ENCODE results near the gene S100A14.

Gene S100A14

GRCh38 chr1:153569465-153569864 lies 46.7 kb downstream of the S100A14 start:
- Histone ChIP-seq H2AFZ (ENCODE audit: low read depth, low read length) (peak overlapping the region; percentile 40; the same call in 1 of the 2 replicates), H3K4me1 (ENCODE audit: low read length) (peaks cover 55% of the 10 kb centered on the region), H3K27ac (ENCODE audit: low read length) (no peak overlapping the region)

GRCh38 chr1:153568367-153569099 lies 47.6 kb downstream of the S100A14 start:
- Histone ChIP-seq H3K4me1 (ENCODE audit: low read length) (peaks cover 54% of the 10 kb centered on the region), H3K27me3 (ENCODE audit: low read depth, low read length) (0 out of 2 replicates have a peak, but pooled peaks cover 5% of the 10 kb centered on the region), H3K9me3 (ENCODE audit: insufficient read depth, low read length) (no peaks in the 10 kb centered on the region), H3K4me3 (ENCODE audit: low read length) (peak overlapping the region; percentile 73), H3K9ac (ENCODE audit: low read length) (peak overlapping the region; percentile 58), H2AFZ (ENCODE audit: low read depth, low read length) (peak overlapping the region; percentile 99), H3K27ac (ENCODE audit: low read length) (no peak overlapping the region), H3K79me2 (ENCODE audit: low read length) (no peaks in the 10 kb centered on the region), H4K20me1 (ENCODE audit: insufficient read depth, low read length) (no peaks in the 10 kb centered on the region), H3K36me3 (replicated peaks; ENCODE audit: low read depth, low read length) (no peaks in the 10 kb centered on the region), H3K4me2 (ENCODE audit: low read length) (peak overlapping the region; percentile 89)
- TF ChIP-seq CTCF (IDR thresholded peaks at IDR 0.05; ENCODE audit: low read depth, low read length) (peak; percentile 99), EZH2phosphoT487 (IDR thresholded peaks at IDR 0.05; ENCODE audit: low read depth) (no peak)

More at GRCh38 chr1:153569465-153569864, 46.7 kb downstream of the S100A14 start:
- H3K4me3 ChIP-seq (ENCODE audit: low read length), result no peak overlapping the region
- no peaks in the 10 kb centered on the region for H3K9me3 ChIP-seq (ENCODE audit: insufficient read depth, low read length)
- H3K36me3 ChIP-seq (replicated peaks; ENCODE audit: low read depth, low read length), result no peaks in the 10 kb centered on the region
- TF ChIP-seq CTCF (IDR thresholded peaks at IDR 0.05; ENCODE audit: low read depth, low read length), result no peak
- no peak for TF ChIP-seq EZH2phosphoT487 (IDR thresholded peaks at IDR 0.05; ENCODE audit: low read depth)
- no peaks in the 10 kb centered on the region for H3K79me2 ChIP-seq (ENCODE audit: low read length)
- 0 out of 2 replicates have a peak, but pooled peaks cover 5% of the 10 kb centered on the region for H3K27me3 ChIP-seq (ENCODE audit: low read depth, low read length)
- H3K9ac ChIP-seq (ENCODE audit: low read length), result no peak overlapping the region
- H4K20me1 ChIP-seq (ENCODE audit: insufficient read depth, low read length), result no peaks in the 10 kb centered on the region
- no peak overlapping the region for H3K4me2 ChIP-seq (ENCODE audit: low read length)

GRCh38 chr1:153567621-153568366 lies 48.3 kb downstream of the S100A14 start:
- H3K4me3 ChIP-seq (ENCODE audit: low read length), result peak overlapping the region; percentile 73
- peak overlapping the region; percentile 58; the same call in 1 of the 2 replicates for H3K9ac ChIP-seq (ENCODE audit: low read length)
- H3K4me2 ChIP-seq (ENCODE audit: low read length), result peak overlapping the region; percentile 89
- H3K9me3 ChIP-seq (ENCODE audit: insufficient read depth, low read length), result no peaks in the 10 kb centered on the region
- H3K4me1 ChIP-seq (ENCODE audit: low read length), result peaks cover 47% of the 10 kb centered on the region
- peak overlapping the region; percentile 99 for H2AFZ ChIP-seq (ENCODE audit: low read depth, low read length)
- H3K79me2 ChIP-seq (ENCODE audit: low read length), result no peaks in the 10 kb centered on the region
- TF ChIP-seq EZH2phosphoT487 (IDR thresholded peaks at IDR 0.05; ENCODE audit: low read depth) (no peak), CTCF (IDR thresholded peaks at IDR 0.05; ENCODE audit: low read depth, low read length) (no peak)
- no peak overlapping the region for H3K27ac ChIP-seq (ENCODE audit: low read length)
- no peaks in the 10 kb centered on the region for H3K36me3 ChIP-seq (replicated peaks; ENCODE audit: low read depth, low read length)
- H4K20me1 ChIP-seq (ENCODE audit: insufficient read depth, low read length), result no peaks in the 10 kb centered on the region
- H3K27me3 ChIP-seq (ENCODE audit: low read depth, low read length), result 0 out of 2 replicates have a peak, but pooled peaks cover 5% of the 10 kb centered on the region
